SU-DHL-6 (cell line): ENCODE results near the gene SLC25A52.

Experiments
- EZH2phosphoT487 ChIP-seq: fragments of 200-600 bp; sonication (generic), shearing (Covaris generic); conservative IDR thresholded peaks from 2 replicates; pipeline ENCODE4 v1.6.1; 2018; ENCODE audit warnings: mild to moderate bottlenecking, antibody characterized with exemption, low read length, moderate library complexity, mixed read lengths
- TF ChIP-seq, protein P1 (sequence below): fragments of 200-600 bp; sonication (generic); IDR thresholded peaks from one replicate; pipeline ENCODE4 v1.5.1; 2017; ENCODE audit warnings: antibody characterized with exemption, mild to moderate bottlenecking, low read length, moderate library complexity; ENCODE audit not compliant: insufficient read depth, poor library complexity, severe bottlenecking

GRCh38 chr18:31783059-31783458, 22.4 kb upstream of the SLC25A52 start:
- TF ChIP-seq, protein P1, sequence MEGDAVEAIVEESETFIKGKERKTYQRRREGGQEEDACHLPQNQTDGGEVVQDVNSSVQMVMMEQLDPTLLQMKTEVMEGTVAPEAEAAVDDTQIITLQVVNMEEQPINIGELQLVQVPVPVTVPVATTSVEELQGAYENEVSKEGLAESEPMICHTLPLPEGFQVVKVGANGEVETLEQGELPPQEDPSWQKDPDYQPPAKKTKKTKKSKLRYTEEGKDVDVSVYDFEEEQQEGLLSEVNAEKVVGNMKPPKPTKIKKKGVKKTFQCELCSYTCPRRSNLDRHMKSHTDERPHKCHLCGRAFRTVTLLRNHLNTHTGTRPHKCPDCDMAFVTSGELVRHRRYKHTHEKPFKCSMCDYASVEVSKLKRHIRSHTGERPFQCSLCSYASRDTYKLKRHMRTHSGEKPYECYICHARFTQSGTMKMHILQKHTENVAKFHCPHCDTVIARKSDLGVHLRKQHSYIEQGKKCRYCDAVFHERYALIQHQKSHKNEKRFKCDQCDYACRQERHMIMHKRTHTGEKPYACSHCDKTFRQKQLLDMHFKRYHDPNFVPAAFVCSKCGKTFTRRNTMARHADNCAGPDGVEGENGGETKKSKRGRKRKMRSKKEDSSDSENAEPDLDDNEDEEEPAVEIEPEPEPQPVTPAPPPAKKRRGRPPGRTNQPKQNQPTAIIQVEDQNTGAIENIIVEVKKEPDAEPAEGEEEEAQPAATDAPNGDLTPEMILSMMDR = no peak
- no peak for TF ChIP-seq EZH2phosphoT487
